A673 (cell line): ENCODE data around the gene SHC4. TPM values are rescaled to one million over a fixed set of nuclear protein-coding genes. Genes with fewer than 3 reads are reported as not detected.

ENCODE experiments used
- BruUV-seq: library from RNA; stranded (reverse); fragments of 400-500 nt; replicated peaks from 2 replicates; lab custom pipeline; 2021; lab: Mats Ljungman, UMichigan
- CTCF ChIA-PET: fragments of 300-600 bp; sonication (Branson Sonifier 250); formaldehyde crosslinking; loops from one replicate; lab custom pipeline; 2022; ENCODE audit warnings: antibody characterized with exemption; lab: Charles Lee
- POLR2A ChIA-PET: fragments of 300-600 bp; sonication (Branson Sonifier 250); formaldehyde crosslinking; loops from one replicate; lab custom pipeline; 2022; ENCODE audit warnings: antibody characterized with exemption; ENCODE audit not compliant: low non-redundant PET; lab: Charles Lee
- DNase-seq: peaks from one replicate; pipeline ENCODE4 v3.0.0-alpha.2; 2015; ENCODE audit warnings: low spot score
- H3K27ac ChIP-seq: fragments of 200-600 bp; sonication (generic); 2 replicates; pipeline ENCODE4 v1.5.1; 2016; ENCODE audit warnings: mixed run types, low read depth, mild to moderate bottlenecking, mixed read lengths, antibody characterized with exemption, low read length; ENCODE audit not compliant: poor library complexity, severe bottlenecking
- H3K27me3 ChIP-seq: fragments of 200-600 bp; sonication (generic); replicated peaks from 2 replicates; pipeline ENCODE4 v1.6.1; 2017; ENCODE audit warnings: mixed run types, low read depth, mild to moderate bottlenecking, mixed read lengths, antibody characterized with exemption, low read length; ENCODE audit not compliant: insufficient read depth, poor library complexity
- H3K36me3 ChIP-seq: fragments of 200-600 bp; sonication (generic); 2 replicates; pipeline ENCODE4 v1.6.1; 2016; ENCODE audit warnings: mixed run types, mild to moderate bottlenecking, mixed read lengths, antibody characterized with exemption, low read length; ENCODE audit not compliant: insufficient read depth, poor library complexity, severe bottlenecking
- H3K4me1 ChIP-seq: fragments of 200-600 bp; sonication (generic); 2 replicates; pipeline ENCODE4 v1.6.1; 2017; ENCODE audit warnings: mixed run types, mild to moderate bottlenecking, mixed read lengths, antibody characterized with exemption, low read length; ENCODE audit not compliant: insufficient read depth, poor library complexity, severe bottlenecking
- H3K4me3 ChIP-seq: fragments of 200-600 bp; sonication (generic); 2 replicates; pipeline ENCODE4 v1.5.1; 2016; ENCODE audit warnings: low read depth, mixed run types, mild to moderate bottlenecking, mixed read lengths, low read length; ENCODE audit not compliant: poor library complexity, severe bottlenecking
- H3K9me3 ChIP-seq: fragments of 200-600 bp; sonication (generic); 2 replicates; pipeline ENCODE4 v1.6.1; 2016; ENCODE audit warnings: mixed run types, low read depth, mild to moderate bottlenecking, mixed read lengths, antibody characterized with exemption, low read length; ENCODE audit not compliant: poor library complexity, severe bottlenecking
- EZH2 ChIP-seq: fragments of 200-600 bp; sonication (generic); IDR thresholded peaks from 2 replicates; pipeline ENCODE4 v1.6.1; 2017; ENCODE audit warnings: borderline replicate concordance, low read depth, mild to moderate bottlenecking, mixed read lengths, antibody characterized with exemption, low read length; ENCODE audit not compliant: poor library complexity, severe bottlenecking
- intact Hi-C: fragments of 100-400 bp; cut with micrococcal nuclease; formaldehyde crosslinking; loops from one replicate; pipeline ENCODE4 v1.10.0; 2022; ENCODE audit not compliant: unreplicated experiment
- total RNA-seq: library from RNA; stranded (reverse); gene quantifications from 2 replicates; pipeline ENCODE4 v1.2.3, GENCODE V29; 2021
- TF ChIP-seq, protein P1 (sequence below): fragments of 300-800, 200-600 bp; sonication (generic); conservative IDR thresholded peaks from 2 replicates; pipeline ENCODE4 v1.5.1; 2017; ENCODE audit warnings: low read depth, mild to moderate bottlenecking, antibody characterized with exemption, low read length, moderate library complexity, mixed read lengths

Gene SHC4
- total RNA-seq, 1 experiment from 2014 or later = 0.73 TPM

GRCh38 chr15:48946074-48946839 is 17.5 kb downstream of the SHC4 start:
- CTCF ChIA-PET = no interaction called here
- Histone ChIP-seq H3K27me3 (no peaks in the 10 kb centered on the region), H3K27ac (no peak overlapping the region), H3K9me3 (no peaks in the 10 kb centered on the region), H3K4me1 (no peaks in the 10 kb centered on the region), H3K4me3 (no peak overlapping the region), H3K36me3 (no peaks in the 10 kb centered on the region)
- intact Hi-C loops = no loop called here
- DNase-seq = no peak
- BruUV-seq = no TSS peak
- POLR2A ChIA-PET = no interaction called here
- no peak for TF ChIP-seq EZH2
- TF ChIP-seq, protein P1, sequence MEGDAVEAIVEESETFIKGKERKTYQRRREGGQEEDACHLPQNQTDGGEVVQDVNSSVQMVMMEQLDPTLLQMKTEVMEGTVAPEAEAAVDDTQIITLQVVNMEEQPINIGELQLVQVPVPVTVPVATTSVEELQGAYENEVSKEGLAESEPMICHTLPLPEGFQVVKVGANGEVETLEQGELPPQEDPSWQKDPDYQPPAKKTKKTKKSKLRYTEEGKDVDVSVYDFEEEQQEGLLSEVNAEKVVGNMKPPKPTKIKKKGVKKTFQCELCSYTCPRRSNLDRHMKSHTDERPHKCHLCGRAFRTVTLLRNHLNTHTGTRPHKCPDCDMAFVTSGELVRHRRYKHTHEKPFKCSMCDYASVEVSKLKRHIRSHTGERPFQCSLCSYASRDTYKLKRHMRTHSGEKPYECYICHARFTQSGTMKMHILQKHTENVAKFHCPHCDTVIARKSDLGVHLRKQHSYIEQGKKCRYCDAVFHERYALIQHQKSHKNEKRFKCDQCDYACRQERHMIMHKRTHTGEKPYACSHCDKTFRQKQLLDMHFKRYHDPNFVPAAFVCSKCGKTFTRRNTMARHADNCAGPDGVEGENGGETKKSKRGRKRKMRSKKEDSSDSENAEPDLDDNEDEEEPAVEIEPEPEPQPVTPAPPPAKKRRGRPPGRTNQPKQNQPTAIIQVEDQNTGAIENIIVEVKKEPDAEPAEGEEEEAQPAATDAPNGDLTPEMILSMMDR = no peak

DNA sequence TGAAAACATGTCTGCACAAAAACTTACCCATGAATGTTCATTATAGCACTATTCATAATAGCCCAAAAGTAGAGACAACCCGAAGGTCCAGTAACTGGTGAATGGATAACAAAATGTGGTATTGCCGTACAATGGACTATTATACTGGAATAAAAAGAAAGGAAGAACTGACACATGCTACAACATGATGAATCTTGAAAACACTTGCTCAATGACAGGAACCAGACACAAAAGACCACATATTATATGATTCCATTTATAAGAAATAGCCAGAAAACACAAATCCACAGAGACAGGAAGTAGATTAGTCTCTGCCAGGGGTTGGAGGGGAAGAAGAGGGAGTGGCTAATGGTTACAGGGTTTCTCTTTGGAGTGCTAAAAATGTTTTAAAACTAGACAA is 18.3 kb downstream of the SHC4 start:
- H3K27ac ChIP-seq = no peak overlapping the region
- H3K9me3 ChIP-seq = no peaks in the 10 kb centered on the region
- DNase-seq = peak; percentile 29
- H3K36me3 ChIP-seq = no peaks in the 10 kb centered on the region
- BruUV-seq = no TSS peak
- no peak overlapping the region for H3K4me3 ChIP-seq
- H3K27me3 ChIP-seq = no peaks in the 10 kb centered on the region
- TF ChIP-seq, protein P1 = no peak
- TF ChIP-seq EZH2 = no peak
- ChIA-PET POLR2A (no interaction called here), CTCF (no interaction called here)
- intact Hi-C loops = no loop called here
- H3K4me1 ChIP-seq = no peaks in the 10 kb centered on the region

DNA sequence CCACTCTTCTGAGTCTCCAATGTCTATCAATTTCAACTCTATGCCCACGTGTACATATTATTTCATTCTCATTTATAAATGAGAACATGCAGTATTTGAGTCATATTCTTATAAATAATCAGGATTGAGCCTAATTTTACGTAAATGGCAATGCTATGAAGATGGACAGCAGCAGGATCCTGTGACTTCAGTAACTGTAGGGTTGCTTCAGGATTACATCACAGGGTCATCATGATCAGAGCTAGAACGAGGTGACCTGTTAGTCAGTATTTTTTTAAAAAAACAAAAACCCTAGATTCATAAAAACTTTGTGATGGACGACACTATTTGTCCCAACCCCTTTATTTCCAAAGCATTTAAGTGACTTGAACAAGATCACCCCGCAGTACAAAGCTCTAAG is 21.8 kb downstream of the SHC4 start:
- Histone ChIP-seq H3K4me3 (no peak overlapping the region), H3K27ac (no peak overlapping the region), H3K36me3 (no peaks in the 10 kb centered on the region), H3K9me3 (no peaks in the 10 kb centered on the region), H3K27me3 (no peaks in the 10 kb centered on the region), H3K4me1 (peaks cover 9% of the 10 kb centered on the region)
- intact Hi-C loops = no loop called here
- ChIA-PET CTCF (no interaction called here), POLR2A (no interaction called here)
- DNase-seq = no peak
- BruUV-seq = no TSS peak
- TF ChIP-seq, protein P1 = no peak
- no peak for TF ChIP-seq EZH2
